Smooth muscle cell (in vitro differentiated cells): ENCODE results near the gene DENND5A. TPM values are rescaled to one million over a fixed set of nuclear protein-coding genes. Genes with fewer than 3 reads are reported as not detected.

Experiments
- DNase-seq: peaks from one replicate; lab custom pipeline; 2025; ENCODE audit not compliant: unreplicated experiment; lab: John Stamatoyannopoulos, UW
- H2AFZ ChIP-seq: fragments of 200-600 bp; sonication (generic); 2 replicates; pipeline ENCODE4 v1.6.0; 2016; ENCODE audit warnings: antibody characterized with exemption, low read depth, mild to moderate bottlenecking
- H3F3A ChIP-seq: fragments of 200-600 bp; sonication (generic); 2 replicates; pipeline ENCODE4 v1.6.0; 2017; ENCODE audit warnings: antibody characterized with exemption, low read depth
- H3K27ac ChIP-seq: fragments of 200-600 bp; sonication (generic); 2 replicates; pipeline ENCODE4 v1.5.1; 2016; ENCODE audit warnings: low read depth, mild to moderate bottlenecking
- H3K27me3 ChIP-seq: fragments of 200-600 bp; sonication (generic); 2 replicates; pipeline ENCODE4 v1.6.1; 2016; ENCODE audit warnings: low read depth, mild to moderate bottlenecking
- H3K36me3 ChIP-seq: fragments of 200-600 bp; sonication (generic); 2 replicates; pipeline ENCODE4 v1.5.1; 2016; ENCODE audit warnings: low read depth
- H3K4me1 ChIP-seq: fragments of 200-600 bp; sonication (generic); 2 replicates; pipeline ENCODE4 v1.5.1; 2016; ENCODE audit warnings: low read depth
- H3K4me2 ChIP-seq: fragments of 200-600 bp; sonication (generic); 2 replicates; pipeline ENCODE4 v1.6.0; 2016; ENCODE audit warnings: mild to moderate bottlenecking
- H3K4me3 ChIP-seq: fragments of 200-600 bp; sonication (generic); 2 replicates; pipeline ENCODE4 v1.5.1; 2016; ENCODE audit warnings: mild to moderate bottlenecking
- H3K79me2 ChIP-seq: fragments of 200-600 bp; sonication (generic); 2 replicates; pipeline ENCODE4 v1.6.0; 2016; ENCODE audit warnings: low read depth, mild to moderate bottlenecking
- H3K9ac ChIP-seq: fragments of 200-600 bp; sonication (generic); 2 replicates; pipeline ENCODE4 v1.6.0; 2016; ENCODE audit warnings: low read depth
- H3K9me3 ChIP-seq: fragments of 200-600 bp; sonication (generic); replicated peaks from 2 replicates; pipeline ENCODE4 v1.5.1; 2016; ENCODE audit warnings: low read depth
- H4K20me1 ChIP-seq: fragments of 200-600 bp; sonication (generic); 2 replicates; pipeline ENCODE4 v1.6.0; 2016; ENCODE audit warnings: low read depth
- WGBS: methylation state at CpG from one replicate; pipeline ENCODE4 v1.1.7; 2016; ENCODE audit warnings: low lambda C conversion rate; 5-methylcytosine and 5-hydroxymethylcytosine counted together
- polyA plus RNA-seq: library from polyadenylated mRNA; unstranded; fragments of >200 nt; fragmentation: Nextera tagmentation; extraction: Ambion mirVana; gene quantifications from 2 replicates; pipeline ENCODE4 v1.2.1, GENCODE V29; 2016
- total RNA-seq: library from RNA; depleted of rRNA; stranded (reverse); fragments of >200 nt; gene quantifications from 2 replicates; pipeline ENCODE4 v1.2.3, GENCODE V29; 2014
- TF ChIP-seq, protein P1 (sequence below): fragments of 200-600 bp; sonication (generic); IDR thresholded peaks from 2 replicates; pipeline ENCODE4 v1.5.1; 2017; ENCODE audit warnings: borderline replicate concordance, mild to moderate bottlenecking, antibody characterized with exemption; ENCODE audit not compliant: insufficient read depth, poor library complexity, severe bottlenecking

The DENND5A gene
- total and polyA plus RNA-seq, 2 experiments from 2014 or later = 42.0 to 66.1 TPM

DNA sequence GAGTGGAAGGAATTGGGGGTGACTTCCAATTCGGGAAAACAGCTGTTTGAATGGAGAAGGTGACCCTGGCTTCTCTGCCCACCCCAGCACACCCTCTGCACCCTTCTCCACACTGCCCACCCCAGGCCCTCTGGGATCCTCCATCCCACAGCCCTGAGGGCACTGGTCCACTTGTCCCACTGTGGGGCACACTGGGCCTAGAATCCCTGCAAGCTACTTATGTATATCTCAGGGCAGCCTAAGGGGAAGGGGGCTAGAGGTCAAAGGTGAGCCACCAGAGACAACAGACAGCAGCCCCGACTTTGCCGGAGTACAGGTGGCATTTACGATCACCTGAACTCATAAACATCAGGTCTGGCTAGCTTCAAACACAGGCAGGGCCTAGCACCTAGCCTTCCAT is 173.1 kb downstream of the DENND5A start:
- 71% methylated on average over 4 of the region's 4 CpGs for WGBS
- H2AFZ ChIP-seq = no peak overlapping the region
- no peaks in the 10 kb centered on the region for H3K9me3 ChIP-seq
- H4K20me1 ChIP-seq = no peaks in the 10 kb centered on the region
- peaks cover 8% of the 10 kb centered on the region for H3K4me1 ChIP-seq
- no peak overlapping the region for H3K9ac ChIP-seq
- TF ChIP-seq, protein P1, sequence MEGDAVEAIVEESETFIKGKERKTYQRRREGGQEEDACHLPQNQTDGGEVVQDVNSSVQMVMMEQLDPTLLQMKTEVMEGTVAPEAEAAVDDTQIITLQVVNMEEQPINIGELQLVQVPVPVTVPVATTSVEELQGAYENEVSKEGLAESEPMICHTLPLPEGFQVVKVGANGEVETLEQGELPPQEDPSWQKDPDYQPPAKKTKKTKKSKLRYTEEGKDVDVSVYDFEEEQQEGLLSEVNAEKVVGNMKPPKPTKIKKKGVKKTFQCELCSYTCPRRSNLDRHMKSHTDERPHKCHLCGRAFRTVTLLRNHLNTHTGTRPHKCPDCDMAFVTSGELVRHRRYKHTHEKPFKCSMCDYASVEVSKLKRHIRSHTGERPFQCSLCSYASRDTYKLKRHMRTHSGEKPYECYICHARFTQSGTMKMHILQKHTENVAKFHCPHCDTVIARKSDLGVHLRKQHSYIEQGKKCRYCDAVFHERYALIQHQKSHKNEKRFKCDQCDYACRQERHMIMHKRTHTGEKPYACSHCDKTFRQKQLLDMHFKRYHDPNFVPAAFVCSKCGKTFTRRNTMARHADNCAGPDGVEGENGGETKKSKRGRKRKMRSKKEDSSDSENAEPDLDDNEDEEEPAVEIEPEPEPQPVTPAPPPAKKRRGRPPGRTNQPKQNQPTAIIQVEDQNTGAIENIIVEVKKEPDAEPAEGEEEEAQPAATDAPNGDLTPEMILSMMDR = no peak
- no peak overlapping the region for H3K27ac ChIP-seq
- no peaks in the 10 kb centered on the region for H3F3A ChIP-seq
- H3K27me3 ChIP-seq = peaks cover 49% of the 10 kb centered on the region
- peak overlapping the region; percentile 95 for H3K4me2 ChIP-seq
- peak overlapping the region; percentile 59 for H3K4me3 ChIP-seq
- H3K36me3 ChIP-seq = no peaks in the 10 kb centered on the region
- no peak for DNase-seq
- no peaks in the 10 kb centered on the region for H3K79me2 ChIP-seq

DNA sequence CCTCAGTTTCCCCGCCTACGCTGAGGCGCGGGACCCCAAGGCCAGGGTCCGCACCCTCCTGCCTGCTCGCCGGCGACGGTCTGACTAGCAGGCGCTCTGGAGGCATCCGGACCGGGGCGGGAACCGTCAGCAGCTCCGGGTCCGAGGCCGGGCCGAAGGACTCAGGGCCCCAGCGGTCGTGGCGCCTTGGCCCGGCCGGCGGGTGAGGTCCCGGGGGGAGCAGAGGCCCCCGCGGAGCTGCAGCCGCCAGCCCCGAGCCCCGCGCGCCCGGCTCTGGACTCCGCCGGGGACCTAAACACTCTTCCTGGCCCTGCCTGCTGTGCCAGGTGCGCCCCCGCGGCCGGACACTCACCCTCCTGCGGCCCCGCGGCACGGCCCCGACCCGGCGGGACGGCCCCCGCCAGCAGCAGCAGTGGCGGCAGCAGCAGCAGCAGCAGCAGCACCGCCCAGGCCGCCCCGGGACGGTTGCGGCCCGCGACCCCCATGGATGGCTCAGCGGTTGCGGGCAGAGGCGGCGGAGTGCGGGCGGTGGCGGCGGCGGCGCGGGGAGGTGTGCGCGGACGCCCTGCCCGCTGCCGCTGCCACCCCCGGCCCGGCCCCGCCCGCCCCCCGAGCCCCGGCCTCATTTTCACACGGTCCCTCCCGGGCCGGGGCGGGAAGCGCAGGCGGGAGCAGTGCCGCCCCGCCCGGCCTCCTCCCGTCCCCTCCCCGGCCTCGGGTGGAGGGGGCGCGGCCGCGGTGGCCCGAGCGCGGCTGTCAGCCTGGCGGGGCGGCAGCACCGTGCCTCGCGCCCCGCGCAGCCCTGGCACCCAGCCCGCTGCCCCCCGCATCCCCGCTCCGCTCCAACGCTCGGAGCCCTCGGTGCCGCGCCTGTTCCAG is 173.9 kb downstream of the DENND5A start, which contains the start of gene SCUBE2:
Gene SCUBE2, minus strand, starts transcription at position 556 of the 879 bp plus-strand sequence. Its CDS starts 71 bp downstream, at position 485.
- H3K4me2 ChIP-seq = peak within 1 kb of the TSS; percentile 95
- no peaks in the 10 kb centered on the region for H3F3A ChIP-seq
- TF ChIP-seq, protein P1 = no peak

GRCh38 chr11:9090488-9091043 is 174.6 kb downstream of the DENND5A start:
- Histone ChIP-seq H3K9ac (no peak overlapping the region), H3K27me3 (peaks cover 49% of the 10 kb centered on the region), H2AFZ (peak overlapping the region; percentile 40), H3K79me2 (no peaks in the 10 kb centered on the region), H3K4me2 (peak overlapping the region; percentile 95), H3K36me3 (no peaks in the 10 kb centered on the region), H3F3A (no peaks in the 10 kb centered on the region), H3K4me3 (peak overlapping the region; percentile 59), H4K20me1 (no peaks in the 10 kb centered on the region), H3K4me1 (peaks cover 8% of the 10 kb centered on the region), H3K9me3 (no peaks in the 10 kb centered on the region), H3K27ac (no peak overlapping the region)
- DNase-seq = no peak
- 34% methylated on average over 20 of the region's 20 CpGs for WGBS
- TF ChIP-seq, protein P1 = no peak

More for the DNA sequence above, 173.9 kb downstream of the DENND5A start, which contains the start of gene SCUBE2:
- H3K36me3 ChIP-seq = no peaks in the 10 kb centered on the region
- H4K20me1 ChIP-seq = no peaks in the 10 kb centered on the region
- H3K79me2 ChIP-seq = no peaks in the 10 kb centered on the region
- H2AFZ ChIP-seq = peak within 1 kb of the TSS; percentile 40
- peak within 1 kb of the TSS; percentile 59 for H3K4me3 ChIP-seq
- H3K9ac ChIP-seq = no peak within 1 kb of the TSS
- H3K4me1 ChIP-seq = peaks cover 8% of the 10 kb centered on the region
- peaks cover 49% of the 10 kb centered on the region for H3K27me3 ChIP-seq
- H3K9me3 ChIP-seq = no peaks in the 10 kb centered on the region
- 6% methylated on average over 23 of the region's 113 CpGs for WGBS
- no peak within 1 kb of the TSS for H3K27ac ChIP-seq
- no peak for DNase-seq
